OCI-LY1 (cell line): ENCODE data around the gene HOXD4.

Experiments used
- H2AFZ ChIP-seq: fragments of 200-600 bp; sonication (generic), shearing (Covaris generic); 2 replicates; pipeline ENCODE4 v1.6.0; 2014; ENCODE audit warnings: antibody characterized with exemption, mild to moderate bottlenecking, low read length
- H3F3A ChIP-seq: fragments of 200-600 bp; sonication (generic), shearing (Covaris generic); 2 replicates; pipeline ENCODE4 v1.6.0; 2014; ENCODE audit warnings: mild to moderate bottlenecking, antibody characterized with exemption, low read length, moderate library complexity; ENCODE audit not compliant: insufficient read depth
- H3K27ac ChIP-seq: fragments of 200-600 bp; sonication (generic); 2 replicates; pipeline ENCODE4 v1.5.1; 2014; ENCODE audit warnings: low read length, mixed run types, mild to moderate bottlenecking, low read depth; ENCODE audit not compliant: poor library complexity, severe bottlenecking
- H3K27me3 ChIP-seq: fragments of 200-600 bp; sonication (generic); 2 replicates; pipeline ENCODE4 v1.6.0; 2014; ENCODE audit warnings: antibody characterized with exemption, mild to moderate bottlenecking, low read length, moderate library complexity; ENCODE audit not compliant: insufficient read depth
- H3K36me3 ChIP-seq: fragments of 200-600 bp; sonication (generic); 2 replicates; pipeline ENCODE4 v1.6.1; 2014; ENCODE audit warnings: mild to moderate bottlenecking, antibody characterized with exemption, low read length, moderate library complexity, mixed read lengths; ENCODE audit not compliant: insufficient read depth
- H3K4me1 ChIP-seq: fragments of 200-600 bp; sonication (generic); 2 replicates; pipeline ENCODE4 v1.5.1; 2014; ENCODE audit warnings: mild to moderate bottlenecking, low read length, moderate library complexity; ENCODE audit not compliant: insufficient read depth, severe bottlenecking
- H3K4me2 ChIP-seq: fragments of 200-600 bp; sonication (generic), shearing (Covaris generic); 2 replicates; pipeline ENCODE4 v1.6.1; 2014; ENCODE audit warnings: low read length
- H3K4me3 ChIP-seq: fragments of 200-600 bp; sonication (generic); 2 replicates; pipeline ENCODE4 v1.5.1; 2014; ENCODE audit warnings: low read length, low read depth, mild to moderate bottlenecking, mixed read lengths; ENCODE audit not compliant: poor library complexity, severe bottlenecking
- H3K79me2 ChIP-seq: fragments of 200-600 bp; shearing (Covaris generic); 2 replicates; pipeline ENCODE4 v1.6.1; 2016; ENCODE audit warnings: mixed run types, low read length, mixed read lengths; ENCODE audit not compliant: insufficient read depth
- H3K9ac ChIP-seq: fragments of 200-600 bp; sonication (generic), shearing (Covaris generic); 2 replicates; pipeline ENCODE4 v1.6.1; 2014; ENCODE audit warnings: mild to moderate bottlenecking, low read length, mixed read lengths
- H3K9me2 ChIP-seq: fragments of 200-600 bp; sonication (generic), shearing (Covaris generic); 2 replicates; pipeline ENCODE4 v1.6.1; 2014; ENCODE audit warnings: low read depth, mild to moderate bottlenecking, low read length, mixed read lengths
- H3K9me3 ChIP-seq: fragments of 200-600 bp; shearing (Covaris generic); 2 replicates; pipeline ENCODE4 v1.6.1; 2014; ENCODE audit warnings: low read length, mixed read lengths
- H4K20me1 ChIP-seq: fragments of 200-600 bp; sonication (generic), shearing (Covaris generic); 2 replicates; pipeline ENCODE4 v1.6.0; 2016; ENCODE audit warnings: mild to moderate bottlenecking, low read length; ENCODE audit not compliant: insufficient read depth
- CTCF ChIP-seq: fragments of 200-600 bp; sonication (generic), shearing (Covaris generic); IDR thresholded peaks from 2 replicates; pipeline ENCODE4 v1.5.1; 2017; ENCODE audit warnings: mild to moderate bottlenecking, antibody characterized with exemption, low read length, moderate library complexity, mixed read lengths
- EZH2 ChIP-seq: fragments of 200-600 bp; sonication (generic), shearing (Covaris generic); IDR thresholded peaks from 2 replicates; pipeline ENCODE4 v1.8.0; 2017; ENCODE audit warnings: borderline replicate concordance, mixed run types, mild to moderate bottlenecking, antibody characterized with exemption, low read length, moderate library complexity, mixed read lengths

HOXD4 gene

GRCh38 chr2:176163672-176164056 is 12.3 kb downstream of the HOXD4 start:
- Histone ChIP-seq H3K4me2 (no peak overlapping the region), H3K79me2 (no peaks in the 10 kb centered on the region), H3K36me3 (no peaks in the 10 kb centered on the region), H2AFZ (no peak overlapping the region), H3K9me3 (no peaks in the 10 kb centered on the region), H4K20me1 (no peaks in the 10 kb centered on the region), H3K27me3 (peaks cover 5% of the 10 kb centered on the region; the same call in 1 of the 2 replicates), H3F3A (no peaks in the 10 kb centered on the region), H3K4me1 (no peaks in the 10 kb centered on the region), H3K27ac (no peak overlapping the region), H3K4me3 (no peak overlapping the region), H3K9me2 (no peaks in the 10 kb centered on the region), H3K9ac (no peak overlapping the region)
- TF ChIP-seq EZH2, result no peak
- TF ChIP-seq CTCF, result no peak

DNA sequence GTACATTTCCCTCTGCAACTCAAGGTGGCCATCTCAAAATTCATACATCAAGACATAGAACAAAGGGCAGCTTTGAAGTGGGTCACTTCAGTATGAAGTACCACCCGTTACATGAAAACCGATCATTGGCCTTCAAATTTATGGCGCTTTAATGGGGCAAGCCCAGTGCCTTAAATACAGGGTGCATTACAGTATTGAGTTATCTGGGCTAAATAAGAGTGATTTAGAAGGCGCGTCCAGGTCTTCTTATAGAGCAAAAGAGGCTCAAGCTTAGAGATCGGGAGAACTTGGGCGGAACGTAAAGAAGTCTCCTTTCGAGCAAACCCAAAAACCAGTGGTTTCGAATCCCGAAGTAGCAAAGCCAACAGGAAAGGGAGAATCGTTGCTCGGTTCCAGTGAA is 12.9 kb downstream of the HOXD4 start:
- Histone ChIP-seq H3K27me3 (peaks cover 5% of the 10 kb centered on the region; the same call in 1 of the 2 replicates), H3K27ac (no peak overlapping the region), H2AFZ (no peak overlapping the region), H3K9me3 (no peaks in the 10 kb centered on the region), H3K9ac (no peak overlapping the region), H4K20me1 (no peaks in the 10 kb centered on the region), H3K79me2 (no peaks in the 10 kb centered on the region), H3F3A (no peaks in the 10 kb centered on the region), H3K4me1 (no peaks in the 10 kb centered on the region), H3K4me2 (no peak overlapping the region), H3K9me2 (no peaks in the 10 kb centered on the region), H3K36me3 (no peaks in the 10 kb centered on the region), H3K4me3 (no peak overlapping the region)
- TF ChIP-seq EZH2 (no peak), CTCF (no peak)

GRCh38 chr2:176164611-176165369 is 13.4 kb downstream of the HOXD4 start:
- no peaks in the 10 kb centered on the region for H3K9me3 ChIP-seq
- H3F3A ChIP-seq, result no peaks in the 10 kb centered on the region
- H3K4me2 ChIP-seq, result no peak overlapping the region
- H3K4me3 ChIP-seq, result no peak overlapping the region
- H3K27me3 ChIP-seq, result peaks cover 5% of the 10 kb centered on the region; the same call in 1 of the 2 replicates
- H3K79me2 ChIP-seq, result no peaks in the 10 kb centered on the region
- no peak overlapping the region for H3K9ac ChIP-seq
- H4K20me1 ChIP-seq, result no peaks in the 10 kb centered on the region
- H3K9me2 ChIP-seq, result no peaks in the 10 kb centered on the region
- H2AFZ ChIP-seq, result no peak overlapping the region
- H3K36me3 ChIP-seq, result no peaks in the 10 kb centered on the region
- H3K4me1 ChIP-seq, result no peaks in the 10 kb centered on the region
- TF ChIP-seq CTCF (no peak), EZH2 (no peak)
- no peak overlapping the region for H3K27ac ChIP-seq
